Endothelial cell of umbilical vein (primary cell): ENCODE measurements around the gene ARHGEF16. TPM values are rescaled to one million over a fixed set of nuclear protein-coding genes. Genes with fewer than 3 reads are reported as not detected.

Source experiments
- BruUV-seq: library from RNA; stranded (reverse); fragments of 400-500 nt; replicated peaks from 2 replicates; lab custom pipeline; 2021; lab: Mats Ljungman, UMichigan
- CTCF ChIA-PET: fragments of 300-600, 350-600 bp; sonication (Branson Sonifier 250); formaldehyde crosslinking; loops from one replicate; lab custom pipeline; 2021; ENCODE audit warnings: antibody characterized with exemption, inconsistent platforms; lab: Charles Lee
- POLR2A ChIA-PET: fragments of 300-600, 350-600 bp; sonication (Branson Sonifier 250); formaldehyde crosslinking; loops from one replicate; lab custom pipeline; 2021; ENCODE audit warnings: antibody characterized with exemption, inconsistent platforms; lab: Charles Lee
- DNase-seq: peaks from one replicate; pipeline ENCODE4 v3.0.0-alpha.2; 2011; ENCODE audit warnings: low read depth, low spot score
- FAIRE-seq: peaks from 2 replicates; lab custom pipeline; 2011; peaks lifted over from hg19 to GRCh38; lab: Jason Lieb, UNC
- H2AFZ ChIP-seq: 2 replicates; pipeline ENCODE4 v1.6.0; 2012; ENCODE audit warnings: low read depth, low read length, control low read depth, inconsistent platforms
- H3K27ac ChIP-seq: 2 replicates; pipeline ENCODE4 v1.5.1; 2011; ENCODE audit warnings: low read depth, mild to moderate bottlenecking, control low read depth, low read length, moderate library complexity; ENCODE audit not compliant: insufficient read depth
- H3K27me3 ChIP-seq, 2 experiments: 2 replicates each; pipeline versions ENCODE4 v1.6.0 to v1.6.1; 2011; ENCODE audit warnings: low read length in 2 of 2, mixed read lengths in 1 of 2; ENCODE audit not compliant: control insufficient read depth in 2 of 2, insufficient read depth in 2 of 2
- H3K36me3 ChIP-seq, 2 experiments: 2 replicates in 1 of 2; 3 replicates in 1 of 2; pipeline ENCODE4 v1.5.1; 2011; ENCODE audit warnings: low read length in 2 of 2, mild to moderate bottlenecking in 1 of 2, moderate library complexity in 1 of 2; ENCODE audit not compliant: control insufficient read depth in 2 of 2, insufficient read depth in 2 of 2; ENCODE audit errors: extremely low read depth in 1 of 2
- H3K4me1 ChIP-seq: 3 replicates; pipeline ENCODE4 v1.5.1; 2011; ENCODE audit warnings: mild to moderate bottlenecking, low read length; ENCODE audit not compliant: control insufficient read depth, insufficient read depth; ENCODE audit errors: extremely low read depth
- H3K4me2 ChIP-seq: 2 replicates; pipeline ENCODE4 v1.6.1; 2011; ENCODE audit warnings: low read length, control low read depth, mixed read lengths; ENCODE audit not compliant: insufficient read depth
- H3K4me3 ChIP-seq, 3 experiments: fragments of 200-600 bp in 1 of 3; sonication (generic), shearing (Covaris generic) in 1 of 3; replicated peaks in 1 of 3; 2 replicates each; pipeline ENCODE4 v1.5.1; 2011 to 2016; ENCODE audit warnings: control low read depth in 3 of 3, low read length in 3 of 3, mild to moderate bottlenecking in 2 of 3, inconsistent platforms in 1 of 3, low read depth in 1 of 3, moderate library complexity in 1 of 3; ENCODE audit not compliant: insufficient read depth in 1 of 3
- H3K79me2 ChIP-seq: 2 replicates; pipeline ENCODE4 v1.6.0; 2012; ENCODE audit warnings: low read length, inconsistent platforms; ENCODE audit not compliant: control insufficient read depth, insufficient read depth
- H3K9ac ChIP-seq: replicated peaks from 2 replicates; pipeline ENCODE3; 2011; ENCODE audit warnings: low read length, control low read depth; ENCODE audit not compliant: insufficient read depth; ENCODE audit errors: extremely low read depth
- H3K9me1 ChIP-seq: replicated peaks from 3 replicates; pipeline ENCODE4 v1.6.0; 2011; ENCODE audit warnings: mild to moderate bottlenecking, low read length; ENCODE audit not compliant: control insufficient read depth, insufficient read depth; ENCODE audit errors: extremely low read depth
- H3K9me3 ChIP-seq: replicated peaks from 2 replicates; pipeline ENCODE4 v1.5.1; 2012; ENCODE audit warnings: low read length, inconsistent platforms; ENCODE audit not compliant: control insufficient read depth, insufficient read depth
- H4K20me1 ChIP-seq: replicated peaks from 2 replicates; pipeline ENCODE3; 2011; ENCODE audit warnings: mild to moderate bottlenecking, low read length; ENCODE audit not compliant: control insufficient read depth, insufficient read depth; ENCODE audit errors: extremely low read depth
- CTCF ChIP-seq, 2 donors: IDR thresholded peaks; 1 replicate in 1 of 2; 2 replicates in 1 of 2; pipeline ENCODE4 v1.5.1; 2011; ENCODE audit warnings: low read length in 2 of 2, mild to moderate bottlenecking in 2 of 2, moderate library complexity in 2 of 2, control low read depth in 1 of 2, inconsistent platforms in 1 of 2, low read depth in 1 of 2; ENCODE audit not compliant: insufficient read depth in 1 of 2; ENCODE audit errors: extremely low read depth in 1 of 2
- EZH2 ChIP-seq: IDR thresholded peaks from 2 replicates; pipeline ENCODE4 v1.6.1; 2012; ENCODE audit warnings: borderline replicate concordance, low read depth, mild to moderate bottlenecking, moderate library complexity, low read length, inconsistent platforms; ENCODE audit not compliant: severe bottlenecking
- FOS ChIP-seq: IDR thresholded peaks from 2 replicates; pipeline ENCODE4 v1.6.1; 2011; ENCODE audit warnings: mild to moderate bottlenecking, low read length, moderate library complexity, borderline replicate concordance; ENCODE audit not compliant: insufficient read depth
- GATA2 ChIP-seq: IDR thresholded peaks from 2 replicates; pipeline ENCODE4 v1.7.0; 2011; ENCODE audit warnings: low read depth, mild to moderate bottlenecking, moderate library complexity, mixed read lengths, low read length; ENCODE audit not compliant: insufficient read length, insufficient read depth
- JUN ChIP-seq: IDR thresholded peaks from 2 replicates; pipeline ENCODE4 v1.6.1; 2011; ENCODE audit warnings: borderline replicate concordance, low read depth; ENCODE audit not compliant: insufficient read length, insufficient read depth
- MYC ChIP-seq: IDR thresholded peaks from one replicate; pipeline ENCODE4 v1.6.1; 2011; ENCODE audit warnings: mild to moderate bottlenecking, low read depth, low read length
- POLR2A ChIP-seq: IDR thresholded peaks from 2 replicates; pipeline ENCODE4 v1.6.1; 2012; ENCODE audit warnings: low read depth, mild to moderate bottlenecking, control low read depth, low read length
- dilution Hi-C: fragments of 300-500 bp; cut with MboI; formaldehyde crosslinking; loops from one replicate; pipeline ENCODE4 v1.15.0; 2019; ENCODE audit warnings: low sequenced_read_pairs; ENCODE audit not compliant: extremely low pct_ligation_motif_present
- intact Hi-C: fragments of 100-400 bp; cut with micrococcal nuclease; formaldehyde crosslinking; loops from one replicate; pipeline ENCODE4 v1.10.0; 2022
- polyA plus RNA-seq, 4 experiments: library from polyadenylated mRNA; depleted of rRNA in 3 of 4; stranded (reverse) in 3 of 4; unstranded in 1 of 4; fragments of >200 nt; gene quantifications; 2 replicates each; pipeline versions ENCODE4 v1.2.1 to v1.2.3, GENCODE V29; 2011 to 2012; ENCODE audit warnings: missing spikeins in 1 of 4
- total RNA-seq: library from RNA; stranded (reverse); gene quantifications from 2 replicates; pipeline ENCODE4 v1.2.3, GENCODE V29; 2021
- TF ChIP-seq, protein P1 (sequence below): IDR thresholded peaks from 2 replicates; pipeline ENCODE4 v1.6.1; 2011; ENCODE audit not compliant: insufficient read depth, insufficient read length

Gene ARHGEF16
- total and polyA plus RNA-seq, 2 donors (not counting 3 experiments of a cell fraction or from before 2014, with no cell fraction given) = 0.52 to 1.3 TPM

GRCh38 chr1:3497521-3497920 lies 43.1 kb downstream of the ARHGEF16 start:
- intact Hi-C loops = no loop called here
- FAIRE-seq = no peak
- dilution Hi-C loops = no loop called here

More at GRCh38 chr1:3497521-3497920, 43.1 kb downstream of the ARHGEF16 start:
- no peaks in the 10 kb centered on the region for H3K36me3 ChIP-seq
- POLR2A ChIA-PET = interaction anchor here (0.5 kb wide), 1 partner anchor 1127 kb away, joined by 3 read pairs; no protein-coding TSS in a partner anchor
- no peaks in the 10 kb centered on the region for H4K20me1 ChIP-seq
- no peaks in the 10 kb centered on the region for H3K9me1 ChIP-seq
- H3K9ac ChIP-seq = no peak overlapping the region
- no peaks in the 10 kb centered on the region for H3K9me3 ChIP-seq
- no peak overlapping the region for H3K4me3 ChIP-seq
- no peaks in the 10 kb centered on the region for H3K79me2 ChIP-seq
- no peak overlapping the region for H3K27ac ChIP-seq
- CTCF ChIA-PET = interaction anchor here (1.3 to 1.8 kb wide), 3 partner anchors 35 to 122 kb away, joined by 3 to 7 read pairs (median 4); no protein-coding TSS in a partner anchor
- no TSS peak for BruUV-seq
- no peak overlapping the region for H3K4me2 ChIP-seq
- H3K4me1 ChIP-seq = no peaks in the 10 kb centered on the region
- DNase-seq = no peak
- TF ChIP-seq JUN (no peak), CTCF (IDR thresholded peaks at IDR 0.05; ENCODE audit: extremely low read depth in 1 of 2, insufficient read depth in 1 of 2, low read depth in 1 of 2, low read length in 2 of 2) (no peak), MYC (no peak), FOS (no peak), EZH2 (no peak), GATA2 (no peak), POLR2A (no peak)
- TF ChIP-seq, protein P1, sequence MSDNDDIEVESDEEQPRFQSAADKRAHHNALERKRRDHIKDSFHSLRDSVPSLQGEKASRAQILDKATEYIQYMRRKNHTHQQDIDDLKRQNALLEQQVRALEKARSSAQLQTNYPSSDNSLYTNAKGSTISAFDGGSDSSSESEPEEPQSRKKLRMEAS = no peak
- no peaks in the 10 kb centered on the region for H3K27me3 ChIP-seq
- no peak overlapping the region for H2AFZ ChIP-seq
